Measurements from ENCODE around the gene AURKA. TPM values are rescaled to one million over a fixed set of nuclear protein-coding genes. Genes with fewer than 3 reads are reported as not detected.
A peak's percentile ranks its signal among the peaks of the same experiment; 100 is the strongest.
"Not testable (repeated sequence)": the region's sequence is repeated elsewhere in the genome, so short reads cannot be mapped to it uniquely, and the experiment has no call there.

Gene AURKA
- total RNA-seq, 1 donor from 2014 or later = 1.6 TPM

- no peak for DNase-seq (ENCODE audit: low spot score)
- ATAC-seq = peak; percentile 35
These were observed 351 bp downstream of the AURKA start for GRCh38 chr20:56391596-56392131.

- DNase-seq (ENCODE audit: low spot score) (no peak), ATAC-seq (no peak)
These were observed 978 bp downstream of the AURKA start for GRCh38 chr20:56391037-56391436.

GRCh38 chr20:56390396-56390795, 1.6 kb downstream of the AURKA start:
- DNase-seq (ENCODE audit: low spot score) = not testable (repeated sequence)

GRCh38 chr20:56389807-56390206, 2.2 kb downstream of the AURKA start:
- no peak for DNase-seq (ENCODE audit: low spot score)
- ATAC-seq = no peak

More at GRCh38 chr20:56390396-56390795, 1.6 kb downstream of the AURKA start:
- not testable (repeated sequence) for ATAC-seq

GRCh38 chr20:56388882-56389281, 3.1 kb downstream of the AURKA start:
- DNase-seq (ENCODE audit: low spot score) = no peak
- no peak for ATAC-seq

- DNase-seq (ENCODE audit: low spot score) = no peak
These were observed 5.8 kb downstream of the AURKA start for GRCh38 chr20:56386219-56386618.

GRCh38 chr20:56385130-56385529, 6.9 kb downstream of the AURKA start:
- no peak for ATAC-seq

More at GRCh38 chr20:56386219-56386618, 5.8 kb downstream of the AURKA start:
- no peak for ATAC-seq

GRCh38 chr20:56383334-56383733, 8.7 kb downstream of the AURKA start:
- no peak for ATAC-seq

More at GRCh38 chr20:56385130-56385529, 6.9 kb downstream of the AURKA start:
- DNase-seq (ENCODE audit: low spot score) = no peak

GRCh38 chr20:56382696-56383095, 9.3 kb downstream of the AURKA start:
- DNase-seq (ENCODE audit: low spot score) (no peak), ATAC-seq (no peak)

More at GRCh38 chr20:56383334-56383733, 8.7 kb downstream of the AURKA start:
- DNase-seq (ENCODE audit: low spot score) = no peak

- DNase-seq (ENCODE audit: low spot score) (no peak), ATAC-seq (no peak)
These were observed 10.5 kb downstream of the AURKA start for GRCh38 chr20:56381501-56381900.

GRCh38 chr20:56380375-56380774, 11.6 kb downstream of the AURKA start:
- ATAC-seq = no peak

GRCh38 chr20:56378386-56378785, 13.6 kb downstream of the AURKA start:
- no peak for ATAC-seq
- no peak for DNase-seq (ENCODE audit: low spot score)

More at GRCh38 chr20:56380375-56380774, 11.6 kb downstream of the AURKA start:
- no peak for DNase-seq (ENCODE audit: low spot score)

- ATAC-seq (no peak), DNase-seq (ENCODE audit: low spot score) (no peak)
These were observed 15.7 kb downstream of the AURKA start for GRCh38 chr20:56376331-56376730.

- DNase-seq (ENCODE audit: low spot score) = no peak
- ATAC-seq = peak; percentile 26
These were observed 18.1 kb downstream of the AURKA start for GRCh38 chr20:56373942-56374341.

- no peak for DNase-seq (ENCODE audit: low spot score)
- ATAC-seq = no peak
These were observed 19.2 kb downstream of the AURKA start for GRCh38 chr20:56372850-56373249.

- ATAC-seq = no peak
These were observed 20.0 kb downstream of the AURKA start for GRCh38 chr20:56371977-56372376.

GRCh38 chr20:56369179-56369578, 22.8 kb downstream of the AURKA start:
- ATAC-seq (no peak), DNase-seq (ENCODE audit: low spot score) (no peak)

More at GRCh38 chr20:56371977-56372376, 20.0 kb downstream of the AURKA start:
- DNase-seq (ENCODE audit: low spot score) = no peak

- no peak for DNase-seq (ENCODE audit: low spot score)
- no peak for ATAC-seq
These were observed 23.5 kb downstream of the AURKA start for GRCh38 chr20:56368351-56369134.

- no peak for DNase-seq (ENCODE audit: low spot score)
- ATAC-seq = no peak
These were observed 28.5 kb downstream of the AURKA start for GRCh38 chr20:56363491-56363890.

GRCh38 chr20:56362833-56363413, 29.1 kb downstream of the AURKA start:
- ATAC-seq = no peak
- no peak for DNase-seq (ENCODE audit: low spot score)

- ATAC-seq = no peak
- no peak for DNase-seq (ENCODE audit: low spot score)
These were observed 30.1 kb downstream of the AURKA start for GRCh38 chr20:56361900-56362299.

GRCh38 chr20:56360908-56361205, 31.2 kb downstream of the AURKA start:
- DNase-seq (ENCODE audit: low spot score) (no peak), ATAC-seq (no peak)

All from left lobe of liver (tissue), 2 donors.